Vagina (tissue), 2 donors: ENCODE results near the gene GPR50.

Experiments used
- POLR2A ChIP-seq, 2 donors: fragments of 450-650 bp; IDR thresholded peaks; one replicate each; pipeline ENCODE4 v1.6.1; 2017; ENCODE audit warnings: antibody characterized with exemption in 2 of 2, mild to moderate bottlenecking in 2 of 2, moderate library complexity in 2 of 2
- TF ChIP-seq, protein P1 (sequence below), 3 experiments: fragments of 450-650 bp in 2 of 3; fragments of 200-600 bp in 1 of 3; sonication (generic) in 1 of 3; IDR thresholded peaks; one replicate each; pipeline ENCODE4 v1.5.1; 2017 to 2019; ENCODE audit warnings: antibody characterized with exemption in 3 of 3, mild to moderate bottlenecking in 2 of 3, moderate library complexity in 2 of 3

DNA sequence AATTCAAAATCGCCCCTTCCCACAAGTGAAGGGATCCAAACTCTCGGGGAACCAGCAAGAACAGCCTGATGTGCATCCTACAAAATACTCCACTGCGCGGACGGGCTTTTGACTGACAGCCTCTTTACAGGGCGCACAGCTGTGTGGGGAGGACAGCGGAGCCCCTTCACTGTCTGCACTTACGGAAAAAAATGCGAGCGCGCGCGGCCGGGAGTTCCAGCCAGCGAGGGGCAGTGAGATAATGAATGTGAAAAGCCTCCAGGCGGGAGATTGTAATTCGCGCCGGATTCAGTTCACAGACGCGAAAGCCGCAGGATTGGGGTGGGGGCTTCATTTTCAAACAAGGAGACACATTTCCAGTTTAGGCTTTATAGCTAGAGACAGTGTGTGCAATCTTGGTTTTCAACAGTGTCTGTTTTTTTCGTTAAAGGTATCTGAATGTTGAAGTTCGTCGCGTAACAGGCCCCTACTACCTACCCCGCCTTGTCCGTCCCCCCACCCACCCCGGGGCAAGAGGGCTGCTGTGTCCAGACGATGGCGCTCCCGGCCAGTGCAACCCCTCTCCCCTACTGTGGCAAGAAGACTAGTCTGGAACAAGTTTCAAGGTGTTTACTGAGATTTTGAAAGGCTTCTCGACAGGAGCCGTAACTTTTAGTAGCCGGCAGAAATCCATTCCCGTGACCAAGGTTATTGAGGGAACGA lies 1.7 kb upstream of the GPR50 start:
- TF ChIP-seq, protein P1, sequence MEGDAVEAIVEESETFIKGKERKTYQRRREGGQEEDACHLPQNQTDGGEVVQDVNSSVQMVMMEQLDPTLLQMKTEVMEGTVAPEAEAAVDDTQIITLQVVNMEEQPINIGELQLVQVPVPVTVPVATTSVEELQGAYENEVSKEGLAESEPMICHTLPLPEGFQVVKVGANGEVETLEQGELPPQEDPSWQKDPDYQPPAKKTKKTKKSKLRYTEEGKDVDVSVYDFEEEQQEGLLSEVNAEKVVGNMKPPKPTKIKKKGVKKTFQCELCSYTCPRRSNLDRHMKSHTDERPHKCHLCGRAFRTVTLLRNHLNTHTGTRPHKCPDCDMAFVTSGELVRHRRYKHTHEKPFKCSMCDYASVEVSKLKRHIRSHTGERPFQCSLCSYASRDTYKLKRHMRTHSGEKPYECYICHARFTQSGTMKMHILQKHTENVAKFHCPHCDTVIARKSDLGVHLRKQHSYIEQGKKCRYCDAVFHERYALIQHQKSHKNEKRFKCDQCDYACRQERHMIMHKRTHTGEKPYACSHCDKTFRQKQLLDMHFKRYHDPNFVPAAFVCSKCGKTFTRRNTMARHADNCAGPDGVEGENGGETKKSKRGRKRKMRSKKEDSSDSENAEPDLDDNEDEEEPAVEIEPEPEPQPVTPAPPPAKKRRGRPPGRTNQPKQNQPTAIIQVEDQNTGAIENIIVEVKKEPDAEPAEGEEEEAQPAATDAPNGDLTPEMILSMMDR (IDR thresholded peaks at IDR 0.05), result no peak
- TF ChIP-seq POLR2A (IDR thresholded peaks at IDR 0.05), result no peak
